ENCODE results near the gene DNAI4.
A peak's percentile ranks its signal among the peaks of the same experiment; 100 is the strongest.
"Not testable (repeated sequence)": the region's sequence is repeated elsewhere in the genome, so short reads cannot be mapped to it uniquely, and the experiment has no call there.

DNAI4 gene

GRCh38 chr1:66831529-66832239 is 93.0 kb downstream of the DNAI4 start:
- DNase-seq: no peak

DNA sequence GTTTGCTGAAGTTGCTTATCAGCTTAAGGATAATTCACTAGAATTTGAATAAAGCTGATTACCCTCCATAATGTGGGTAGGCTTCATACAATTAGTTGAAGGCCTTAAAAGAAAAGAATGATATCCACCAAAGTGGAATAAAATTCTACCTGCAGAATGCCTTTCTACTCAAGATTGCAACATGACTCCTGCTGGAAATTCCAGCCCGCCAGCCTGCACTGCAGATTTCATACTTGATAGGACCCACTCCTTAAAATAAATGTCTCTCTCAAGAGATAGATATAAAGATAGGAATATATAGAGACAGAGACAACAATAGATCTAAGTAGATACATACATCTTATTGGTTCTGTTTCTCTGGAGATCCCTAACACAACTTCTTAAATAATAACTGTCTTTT is 99.9 kb downstream of the DNAI4 start:
- DNase-seq: no peak

DNA sequence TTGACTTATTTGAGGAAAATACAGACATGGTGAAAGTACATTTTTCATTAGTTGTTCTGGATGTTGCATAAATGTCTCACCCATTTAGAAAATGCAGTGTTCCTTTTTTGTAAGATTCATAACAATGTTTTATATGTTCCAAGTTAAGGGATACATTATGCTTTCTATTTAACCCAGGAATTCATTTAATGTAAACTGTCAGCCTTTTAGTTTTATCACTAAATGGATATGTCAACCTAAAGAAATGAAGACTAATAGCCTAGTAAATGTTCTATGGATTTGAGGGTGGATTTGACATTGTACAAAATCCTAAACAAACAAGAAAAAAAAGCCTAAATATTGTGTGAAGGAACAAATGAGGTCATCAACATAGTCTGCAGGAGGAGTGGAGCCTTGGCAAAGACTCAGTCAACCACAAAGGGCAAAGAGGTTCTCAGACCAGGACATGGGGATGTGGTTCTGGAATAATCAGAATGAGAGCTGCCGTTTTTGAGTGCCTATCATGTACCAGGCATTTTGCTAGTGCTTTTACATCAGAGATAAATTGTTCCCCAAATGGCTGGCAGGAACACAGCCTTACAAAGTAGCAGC is 114.8 kb downstream of the DNAI4 start:
- DNase-seq: no peak

GRCh38 chr1:66809245-66809644 is 115.4 kb downstream of the DNAI4 start:
- DNase-seq: no peak

DNA sequence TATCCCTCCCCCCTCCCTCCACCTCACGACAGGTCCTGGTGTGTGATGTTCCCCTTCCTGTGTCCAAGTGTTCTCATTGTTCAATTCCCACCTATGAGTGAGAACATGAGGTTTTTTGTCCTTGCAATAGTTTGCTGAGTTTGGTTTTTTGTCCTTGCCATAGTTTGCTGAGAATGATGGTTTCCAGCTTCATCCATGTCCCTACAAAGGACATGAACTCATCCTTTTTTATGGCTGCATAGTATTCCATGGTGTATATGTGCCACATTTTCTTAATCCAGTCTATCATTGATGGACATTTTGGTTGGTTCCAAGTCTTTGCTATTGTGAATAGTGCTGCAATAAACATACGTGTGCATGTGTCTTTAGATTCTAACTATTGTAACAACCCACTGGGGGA is 128.8 kb downstream of the DNAI4 start:
- not testable (repeated sequence) for DNase-seq

DNA sequence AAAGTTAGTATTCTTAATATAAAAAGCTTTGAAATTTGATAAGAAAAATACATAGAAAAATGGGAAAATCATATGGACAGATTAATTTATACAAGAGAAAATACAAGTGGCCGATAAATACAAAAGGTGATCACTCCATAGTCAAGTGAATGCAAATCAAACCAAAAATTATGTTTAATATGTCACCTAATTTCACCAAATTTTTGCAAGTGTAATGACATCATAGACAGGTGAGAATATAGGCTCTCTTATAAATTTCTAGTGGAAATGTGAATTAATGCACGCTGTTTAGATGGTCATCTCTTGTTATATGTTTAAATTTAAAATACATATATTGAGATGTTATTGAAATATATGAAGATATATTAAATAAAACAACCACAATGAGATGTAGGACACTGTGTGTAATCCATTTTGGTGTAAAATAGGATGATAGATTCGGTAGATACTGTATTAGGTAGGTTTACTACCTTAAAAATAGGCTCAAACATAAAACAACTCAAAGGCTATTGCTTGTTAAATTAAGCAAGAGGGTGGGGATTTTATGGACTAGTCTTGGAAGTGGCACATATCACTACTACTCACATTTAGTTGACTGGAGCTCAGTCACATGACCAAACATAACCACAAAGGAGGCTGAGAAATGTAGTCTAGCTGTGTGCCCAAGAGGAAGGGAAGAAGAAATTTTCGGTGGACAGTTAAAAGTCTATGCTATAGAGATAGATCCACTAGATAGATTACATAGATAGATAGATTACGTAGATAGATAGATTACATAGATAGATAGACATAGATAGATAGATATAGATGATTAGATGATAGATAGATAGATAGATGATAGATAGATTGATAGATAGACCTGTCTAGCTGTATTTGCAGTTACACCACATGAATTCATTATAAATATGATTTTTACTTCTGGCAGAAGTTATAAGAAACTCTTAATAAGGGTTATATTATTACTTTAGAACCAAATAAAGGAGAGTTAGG is 132.7 kb downstream of the DNAI4 start:
- no peak for DNase-seq

DNA sequence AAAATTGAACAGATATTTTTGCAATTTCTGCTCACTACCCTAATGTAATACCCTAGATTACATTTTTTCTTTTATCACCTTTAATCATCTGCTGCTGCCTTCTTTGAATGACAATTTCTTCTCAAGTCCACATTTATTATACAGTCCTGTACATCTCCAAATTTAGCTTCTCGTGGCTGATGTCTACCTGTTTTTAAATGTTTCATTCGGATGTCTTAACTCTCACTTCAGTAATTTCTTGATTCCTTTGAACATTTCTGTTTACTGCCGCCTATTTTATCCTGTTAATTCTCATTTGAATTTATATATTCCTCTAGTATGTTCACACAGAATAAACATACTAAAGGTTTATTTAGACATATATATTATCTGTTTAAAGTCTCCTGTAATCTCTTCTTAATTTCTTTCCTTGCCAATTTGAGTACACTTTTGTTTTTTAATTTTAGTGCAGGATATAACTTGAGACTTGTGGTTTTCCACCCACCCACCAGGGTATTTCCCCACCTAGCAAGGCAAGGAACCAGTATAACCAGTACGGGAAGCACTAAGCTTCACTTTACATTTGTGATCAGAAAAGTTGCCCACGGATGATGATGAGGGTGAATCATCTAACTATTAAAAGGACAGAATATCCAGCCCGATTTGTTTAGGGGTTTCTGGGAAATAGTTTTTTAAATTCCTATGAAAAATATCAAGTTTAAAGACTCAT is 136.3 kb downstream of the DNAI4 start:
- peak; percentile 72 for DNase-seq

DNA sequence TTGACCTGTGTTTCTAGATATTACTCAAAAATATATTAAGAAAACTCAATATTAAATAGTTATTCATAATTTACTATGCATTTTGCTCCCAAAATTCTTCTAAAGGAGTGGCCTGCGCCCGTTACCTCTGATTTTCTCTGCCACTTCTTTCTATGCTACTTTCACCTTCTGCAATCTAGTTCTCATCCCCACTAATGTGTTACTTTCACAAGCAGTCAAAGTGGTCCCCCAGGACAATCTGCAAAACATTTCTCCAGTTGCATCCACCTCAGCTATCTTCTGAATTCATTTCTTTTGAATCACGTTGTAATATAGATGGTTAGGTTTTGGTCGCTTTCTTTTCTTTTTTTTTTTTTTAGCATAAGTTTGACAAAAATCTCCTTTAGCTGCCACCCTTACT is 137.0 kb downstream of the DNAI4 start:
- DNase-seq: peak; percentile 36

DNA sequence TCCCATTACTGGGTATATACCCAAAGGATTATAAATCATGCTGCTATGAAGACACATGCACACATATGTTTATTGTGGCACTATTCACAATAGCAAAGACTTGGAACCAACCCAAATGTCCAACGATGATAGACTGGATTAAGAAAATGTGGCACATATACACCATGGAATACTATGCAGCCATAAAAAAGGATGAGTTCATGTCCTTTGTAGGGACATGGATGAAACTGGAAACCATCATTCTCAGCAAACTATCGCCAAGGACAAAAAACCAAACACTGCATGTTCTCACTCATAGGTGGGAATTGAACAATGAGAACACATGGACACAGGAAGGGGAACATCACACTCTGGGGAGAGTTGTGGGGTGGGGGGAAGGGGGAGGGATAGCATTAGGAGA is 138.9 kb downstream of the DNAI4 start:
- DNase-seq: not testable (repeated sequence)

GRCh38 chr1:66779475-66780078 is 145.1 kb downstream of the DNAI4 start:
- DNase-seq: no peak

DNA sequence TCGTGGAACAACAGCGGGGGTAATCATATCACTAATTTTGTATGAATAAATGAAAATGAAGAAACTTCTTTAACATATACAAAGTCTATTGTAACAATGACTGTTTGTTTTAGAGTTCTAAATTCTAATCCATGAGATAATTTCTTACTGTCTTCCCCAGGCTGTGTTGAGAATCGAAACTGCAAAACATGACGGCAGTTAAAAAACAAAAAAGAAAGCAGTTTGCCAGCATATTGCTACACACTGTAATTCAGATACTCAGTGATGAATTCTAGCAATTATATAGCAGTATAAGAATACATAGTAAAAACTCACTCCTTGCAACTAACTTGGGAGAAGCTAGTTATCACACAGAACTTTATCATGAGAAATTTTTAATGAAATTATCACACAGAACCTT is 145.7 kb downstream of the DNAI4 start:
- no peak for DNase-seq

DNA sequence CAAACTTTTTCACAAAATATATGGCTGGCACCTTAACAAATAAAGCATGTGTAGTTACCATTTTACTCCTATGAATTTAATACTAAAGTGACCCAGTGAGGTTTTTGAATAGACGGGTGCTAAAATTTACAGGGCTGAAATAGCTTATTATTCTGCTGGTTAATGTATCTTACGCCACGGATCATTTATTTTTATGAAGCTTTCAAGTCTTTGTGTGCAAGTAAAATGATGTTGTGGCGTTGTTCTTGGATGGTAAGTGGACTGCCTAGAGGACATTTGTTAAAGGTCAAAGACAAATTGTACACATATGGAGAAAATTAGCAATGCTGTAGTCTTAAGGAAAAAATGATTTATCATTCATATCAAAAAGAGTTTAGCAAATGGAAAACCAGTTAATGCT is 146.4 kb downstream of the DNAI4 start:
- DNase-seq: no peak

GRCh38 chr1:66777831-66778230 is 146.8 kb downstream of the DNAI4 start:
- no peak for DNase-seq

- no peak for DNase-seq
Measured at GRCh38 chr1:66775646-66776045, 149.0 kb downstream of the DNAI4 start.

GRCh38 chr1:66774438-66774837 is 150.2 kb downstream of the DNAI4 start:
- no peak for DNase-seq

DNA sequence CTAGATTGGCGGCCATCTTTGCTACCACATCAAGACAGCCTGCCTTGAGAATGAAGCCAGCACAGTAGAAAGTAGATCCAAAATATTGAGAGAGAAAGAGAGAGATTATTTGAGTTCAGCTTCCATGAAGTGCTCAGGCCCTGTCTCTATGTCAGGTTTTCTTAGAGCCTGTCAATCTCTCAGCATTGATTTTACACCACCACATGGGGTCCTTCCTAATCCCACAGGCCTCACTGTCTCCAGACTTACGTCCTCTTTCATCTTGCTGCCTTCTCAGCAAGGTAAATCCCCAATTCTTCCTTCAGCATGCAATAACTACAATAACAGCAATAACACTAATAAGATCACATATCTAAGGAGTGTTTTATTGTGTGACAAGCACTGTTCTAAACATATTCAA is 151.4 kb downstream of the DNAI4 start:
- DNase-seq: no peak

DNA sequence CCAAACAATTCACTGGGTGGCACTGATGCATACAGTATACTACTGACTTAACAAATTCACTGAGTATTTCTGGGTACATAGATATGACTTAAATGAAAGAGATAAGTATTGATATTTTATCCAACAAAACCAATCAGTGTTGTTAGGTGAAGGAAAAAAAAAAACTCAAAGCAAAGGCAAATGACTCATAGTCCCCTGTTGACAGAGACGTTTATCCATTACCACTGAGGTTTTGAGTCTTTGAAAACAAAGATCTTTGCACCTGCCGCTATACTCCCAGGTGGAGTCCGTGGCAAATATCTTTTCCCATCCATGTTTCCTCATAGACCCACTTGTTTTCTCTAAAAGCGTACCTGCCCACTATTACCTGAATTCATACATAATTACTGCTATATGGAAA is 154.0 kb downstream of the DNAI4 start:
- DNase-seq: peak; percentile 27

DNA sequence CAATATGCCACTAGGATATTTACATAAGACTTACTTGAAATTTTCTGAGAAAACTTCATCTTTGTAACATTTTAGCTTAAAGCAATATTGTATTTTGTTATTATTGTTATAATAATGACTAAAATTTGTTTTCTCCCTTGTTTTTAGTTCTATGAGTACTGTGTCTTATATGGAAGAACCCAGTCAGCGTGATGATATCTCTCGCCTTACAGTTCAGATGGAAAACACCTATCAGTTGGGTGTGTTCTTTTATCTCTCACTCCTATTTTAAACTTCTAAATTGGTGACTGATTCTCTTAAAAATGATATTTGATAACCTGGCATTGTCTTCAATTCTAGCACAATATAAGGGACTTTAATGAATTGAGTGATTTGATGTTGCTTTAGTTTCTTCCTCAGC is 154.4 kb downstream of the DNAI4 start:
- DNase-seq: peak; percentile 13

DNA sequence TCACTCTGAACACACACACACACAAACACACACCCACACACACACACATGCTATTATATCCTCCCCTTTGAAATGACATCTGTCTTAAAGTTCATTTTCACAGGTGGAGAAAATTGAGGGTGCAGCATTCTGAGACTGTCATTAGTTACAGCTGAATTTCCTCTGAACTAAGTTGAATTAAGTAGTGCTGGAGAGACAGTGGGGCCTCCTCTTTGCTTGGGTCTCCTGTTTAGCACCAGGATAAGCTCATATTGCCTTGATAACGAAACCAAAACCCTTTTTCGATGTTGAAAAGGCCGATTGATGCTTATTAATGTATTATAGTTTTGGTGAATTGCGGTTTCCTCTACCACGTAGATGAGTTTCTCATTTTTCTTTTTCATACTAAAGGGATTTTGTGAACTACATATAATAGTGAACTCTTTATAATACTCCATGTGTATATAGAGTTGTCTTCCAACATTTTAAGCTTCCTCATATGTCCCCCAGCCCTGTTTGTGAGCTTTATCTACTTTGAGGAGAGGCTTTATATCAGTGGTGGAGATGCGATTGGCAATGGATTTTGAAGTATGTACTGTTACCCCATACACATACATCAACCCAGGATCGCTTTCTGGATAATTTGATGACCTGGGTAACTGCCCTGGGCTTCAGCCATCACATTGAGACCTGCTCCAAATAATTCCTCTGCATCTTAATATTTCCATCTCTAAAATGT is 155.0 kb downstream of the DNAI4 start:
- peak; percentile 43 for DNase-seq

GRCh38 chr1:66768965-66769364 is 155.7 kb downstream of the DNAI4 start:
- DNase-seq: no peak

DNA sequence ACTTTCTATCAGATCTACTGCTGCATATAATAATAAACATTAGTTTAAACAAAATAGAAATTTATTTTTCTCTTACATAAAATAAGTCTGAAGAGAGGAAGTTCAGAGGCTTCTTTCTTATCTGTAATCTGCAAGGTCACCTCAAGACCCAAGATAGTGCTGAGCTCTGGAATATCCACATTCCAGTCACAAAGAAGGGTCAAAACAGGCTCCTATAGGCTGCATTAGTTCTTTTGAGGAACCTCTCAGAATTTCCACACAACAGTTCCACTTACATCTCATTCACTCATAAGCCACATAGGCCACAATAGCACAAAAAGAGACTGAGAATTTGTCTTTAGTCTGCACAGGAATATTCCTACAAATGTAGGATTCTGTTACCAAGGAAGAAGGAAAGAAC is 157.0 kb downstream of the DNAI4 start:
- DNase-seq: no peak

DNA sequence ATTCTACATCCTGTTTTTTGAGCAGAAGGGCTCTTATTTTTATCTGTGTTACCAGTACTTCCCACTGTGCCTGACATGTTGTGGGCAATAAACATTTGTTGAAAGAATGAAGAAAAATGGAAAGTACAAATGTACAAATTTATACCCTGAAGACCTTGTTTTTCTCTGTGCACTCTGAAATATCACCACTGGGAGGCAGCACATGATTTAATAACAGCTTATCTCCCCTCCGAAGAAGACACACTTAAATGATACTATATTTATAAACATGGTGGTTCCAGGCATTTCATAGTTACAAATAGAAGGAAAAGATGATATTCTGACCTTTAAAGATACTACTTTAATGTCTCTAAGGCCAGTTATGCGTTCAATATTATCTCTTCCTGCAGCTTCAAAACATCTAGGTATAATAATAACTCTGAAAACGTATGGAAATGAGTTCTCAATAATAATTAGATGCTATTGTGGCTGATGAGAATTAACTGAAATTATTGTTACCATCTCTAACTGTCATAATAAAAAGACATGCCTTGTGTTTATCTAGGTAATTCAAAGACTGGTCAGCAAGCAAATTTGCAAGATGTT is 159.6 kb downstream of the DNAI4 start:
- DNase-seq: peak; percentile 70
